ENCODE data around the gene MACROD1. TPM values are rescaled to one million over a fixed set of nuclear protein-coding genes. Genes with fewer than 3 reads are reported as not detected.

Gene MACROD1
- total and polyA plus RNA-seq, 2 of the 13 experiments (the other 11 are each of a cell fraction or from before 2014, with no cell fraction given): 23.1 to 34.5 TPM

DNA sequence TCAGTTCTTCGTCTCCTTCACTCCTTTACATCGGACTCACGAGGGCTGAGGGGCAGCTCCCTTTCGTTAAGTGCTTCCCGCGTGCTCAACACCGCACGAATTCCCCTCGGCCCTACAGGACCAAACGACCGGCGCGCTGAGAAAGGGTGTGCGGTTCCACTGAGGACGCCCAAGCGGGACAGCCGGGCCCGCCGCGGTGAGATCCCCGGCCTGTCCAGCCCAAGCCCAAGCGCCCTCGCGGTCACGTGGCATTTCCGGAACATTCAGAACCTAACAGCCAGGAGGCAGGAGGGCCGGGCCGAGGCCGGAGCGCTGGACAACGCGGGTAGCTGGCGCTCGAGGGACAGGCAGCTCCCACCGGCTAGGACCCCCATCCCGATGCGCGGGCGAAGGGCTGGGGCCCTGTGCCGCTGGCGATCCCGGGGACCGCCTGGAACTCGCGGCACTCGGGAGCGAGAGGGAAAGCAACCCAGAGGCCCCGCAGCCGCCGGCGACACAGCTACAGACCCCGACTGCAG, 19.3 kb upstream of the MACROD1 start (continued):
- TF ChIP-seq POGZ (CRISPR knock-in tag; IDR thresholded peaks at IDR 0.05) (peak; percentile 46; the same call in 1 of the 2 replicates), ZNF768 (CRISPR knock-in tag; IDR thresholded peaks at IDR 0.05) (peak; percentile 79), TGIF2 (CRISPR knock-in tag; IDR thresholded peaks at IDR 0.05) (peak; percentile 93), ZNF773 (CRISPR knock-in tag; IDR thresholded peaks at IDR 0.05; ENCODE audit: borderline replicate concordance) (0 out of 2 replicates have a peak, but pooled peaks have one; percentile 47), FOXK2 (IDR thresholded peaks at IDR 0.05) (no peak), POLR2AphosphoS2 (IDR thresholded peaks at IDR 0.05; ENCODE audit: low read depth, low read length) (peak; percentile 48; the same call in 1 of the 2 replicates), SSRP1 (CRISPR knock-in tag; IDR thresholded peaks at IDR 0.05) (no peak), GABPA (IDR thresholded peaks at IDR 0.05; ENCODE audit: low read depth, low read length) (no peak), GABPA (CRISPR knock-in tag; IDR thresholded peaks at IDR 0.05; ENCODE audit: low read depth) (no peak; the same call in 1 of the 2 replicates), SMAD9 (CRISPR knock-in tag; IDR thresholded peaks at IDR 0.05) (peak; percentile 99), ZNF256 (CRISPR knock-in tag; conservative IDR thresholded peaks at IDR 0.05) (0 out of 2 replicates have a peak, but pooled peaks have one; percentile 22), HES4 (CRISPR knock-in tag; IDR thresholded peaks at IDR 0.05; ENCODE audit: borderline replicate concordance) (peak; percentile 98), DNMT3B (CRISPR knock-in tag; conservative IDR thresholded peaks at IDR 0.05) (peak; percentile 94), ZC3H13 (CRISPR knock-in tag; IDR thresholded peaks at IDR 0.05) (peak; percentile 86; the same call in 1 of the 2 replicates), ZNF724P (CRISPR knock-in tag; IDR thresholded peaks at IDR 0.05; ENCODE audit: borderline replicate concordance) (peak; percentile 97)
- TF ChIP-seq, protein P1, sequence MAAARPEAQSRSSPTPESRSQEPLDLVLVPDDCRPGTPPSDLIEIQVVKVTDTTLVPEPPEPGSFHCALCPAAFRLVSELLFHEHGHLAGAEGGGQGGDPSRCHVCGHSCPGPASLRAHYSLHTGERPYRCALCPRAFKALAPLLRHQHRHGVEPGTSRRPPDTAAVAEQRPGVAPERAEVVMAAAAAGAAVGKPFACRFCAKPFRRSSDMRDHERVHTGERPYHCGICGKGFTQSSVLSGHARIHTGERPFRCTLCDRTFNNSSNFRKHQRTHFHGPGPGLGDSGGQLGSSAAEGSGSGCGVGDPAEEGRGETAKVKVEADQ (CRISPR knock-in tag; IDR thresholded peaks at IDR 0.05; ENCODE audit: borderline replicate concordance): peak; percentile 98
- TF ChIP-seq, protein P2, sequence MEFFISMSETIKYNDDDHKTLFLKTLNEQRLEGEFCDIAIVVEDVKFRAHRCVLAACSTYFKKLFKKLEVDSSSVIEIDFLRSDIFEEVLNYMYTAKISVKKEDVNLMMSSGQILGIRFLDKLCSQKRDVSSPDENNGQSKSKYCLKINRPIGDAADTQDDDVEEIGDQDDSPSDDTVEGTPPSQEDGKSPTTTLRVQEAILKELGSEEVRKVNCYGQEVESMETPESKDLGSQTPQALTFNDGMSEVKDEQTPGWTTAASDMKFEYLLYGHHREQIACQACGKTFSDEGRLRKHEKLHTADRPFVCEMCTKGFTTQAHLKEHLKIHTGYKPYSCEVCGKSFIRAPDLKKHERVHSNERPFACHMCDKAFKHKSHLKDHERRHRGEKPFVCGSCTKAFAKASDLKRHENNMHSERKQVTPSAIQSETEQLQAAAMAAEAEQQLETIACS (CRISPR knock-in tag; IDR thresholded peaks at IDR 0.05): peak; percentile 53
- TF ChIP-seq, protein P3, sequence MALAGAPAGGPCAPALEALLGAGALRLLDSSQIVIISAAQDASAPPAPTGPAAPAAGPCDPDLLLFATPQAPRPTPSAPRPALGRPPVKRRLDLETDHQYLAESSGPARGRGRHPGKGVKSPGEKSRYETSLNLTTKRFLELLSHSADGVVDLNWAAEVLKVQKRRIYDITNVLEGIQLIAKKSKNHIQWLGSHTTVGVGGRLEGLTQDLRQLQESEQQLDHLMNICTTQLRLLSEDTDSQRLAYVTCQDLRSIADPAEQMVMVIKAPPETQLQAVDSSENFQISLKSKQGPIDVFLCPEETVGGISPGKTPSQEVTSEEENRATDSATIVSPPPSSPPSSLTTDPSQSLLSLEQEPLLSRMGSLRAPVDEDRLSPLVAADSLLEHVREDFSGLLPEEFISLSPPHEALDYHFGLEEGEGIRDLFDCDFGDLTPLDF (CRISPR knock-in tag; IDR thresholded peaks at IDR 0.05): 0 out of 2 replicates have a peak, but pooled peaks have one; percentile 13
- TF ChIP-seq, protein P4, sequence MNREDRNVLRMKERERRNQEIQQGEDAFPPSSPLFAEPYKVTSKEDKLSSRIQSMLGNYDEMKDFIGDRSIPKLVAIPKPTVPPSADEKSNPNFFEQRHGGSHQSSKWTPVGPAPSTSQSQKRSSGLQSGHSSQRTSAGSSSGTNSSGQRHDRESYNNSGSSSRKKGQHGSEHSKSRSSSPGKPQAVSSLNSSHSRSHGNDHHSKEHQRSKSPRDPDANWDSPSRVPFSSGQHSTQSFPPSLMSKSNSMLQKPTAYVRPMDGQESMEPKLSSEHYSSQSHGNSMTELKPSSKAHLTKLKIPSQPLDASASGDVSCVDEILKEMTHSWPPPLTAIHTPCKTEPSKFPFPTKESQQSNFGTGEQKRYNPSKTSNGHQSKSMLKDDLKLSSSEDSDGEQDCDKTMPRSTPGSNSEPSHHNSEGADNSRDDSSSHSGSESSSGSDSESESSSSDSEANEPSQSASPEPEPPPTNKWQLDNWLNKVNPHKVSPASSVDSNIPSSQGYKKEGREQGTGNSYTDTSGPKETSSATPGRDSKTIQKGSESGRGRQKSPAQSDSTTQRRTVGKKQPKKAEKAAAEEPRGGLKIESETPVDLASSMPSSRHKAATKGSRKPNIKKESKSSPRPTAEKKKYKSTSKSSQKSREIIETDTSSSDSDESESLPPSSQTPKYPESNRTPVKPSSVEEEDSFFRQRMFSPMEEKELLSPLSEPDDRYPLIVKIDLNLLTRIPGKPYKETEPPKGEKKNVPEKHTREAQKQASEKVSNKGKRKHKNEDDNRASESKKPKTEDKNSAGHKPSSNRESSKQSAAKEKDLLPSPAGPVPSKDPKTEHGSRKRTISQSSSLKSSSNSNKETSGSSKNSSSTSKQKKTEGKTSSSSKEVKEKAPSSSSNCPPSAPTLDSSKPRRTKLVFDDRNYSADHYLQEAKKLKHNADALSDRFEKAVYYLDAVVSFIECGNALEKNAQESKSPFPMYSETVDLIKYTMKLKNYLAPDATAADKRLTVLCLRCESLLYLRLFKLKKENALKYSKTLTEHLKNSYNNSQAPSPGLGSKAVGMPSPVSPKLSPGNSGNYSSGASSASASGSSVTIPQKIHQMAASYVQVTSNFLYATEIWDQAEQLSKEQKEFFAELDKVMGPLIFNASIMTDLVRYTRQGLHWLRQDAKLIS (CRISPR knock-in tag; IDR thresholded peaks at IDR 0.05): no peak
- TF ChIP-seq, protein P5, sequence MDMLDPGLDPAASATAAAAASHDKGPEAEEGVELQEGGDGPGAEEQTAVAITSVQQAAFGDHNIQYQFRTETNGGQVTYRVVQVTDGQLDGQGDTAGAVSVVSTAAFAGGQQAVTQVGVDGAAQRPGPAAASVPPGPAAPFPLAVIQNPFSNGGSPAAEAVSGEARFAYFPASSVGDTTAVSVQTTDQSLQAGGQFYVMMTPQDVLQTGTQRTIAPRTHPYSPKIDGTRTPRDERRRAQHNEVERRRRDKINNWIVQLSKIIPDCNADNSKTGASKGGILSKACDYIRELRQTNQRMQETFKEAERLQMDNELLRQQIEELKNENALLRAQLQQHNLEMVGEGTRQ (IDR thresholded peaks at IDR 0.05; ENCODE audit: low read depth, low read length): peak; percentile 61; the same call in 1 of the 2 replicates
- TF ChIP-seq, protein P5 (CRISPR knock-in tag; IDR thresholded peaks at IDR 0.05; ENCODE audit: borderline replicate concordance): peak; percentile 94

All from HepG2 (cell line).